Suppressor macrophage treated with lipopolysaccharide for 4 hours (primary cell): Measurements from ENCODE around the gene DHRS11.

ENCODE experiments used
- DNase-seq: peaks from one replicate; pipeline ENCODE4 v3.0.0-alpha.2; 2020

The DHRS11 gene

GRCh38 chr17:36591434-36592315 lies at the start of gene DHRS11:
DHRS11 (plus strand) TSS chr17:36591879; CDS start chr17:36592010, 131 bp downstream.
- DNase-seq = peak; percentile 83

GRCh38 chr17:36542755-36543154 lies 48.9 kb upstream of the DHRS11 start:
- DNase-seq = no peak

GRCh38 chr17:36544044-36544306 lies 47.7 kb upstream of the DHRS11 start:
- DNase-seq = peak; percentile 58

GRCh38 chr17:36544307-36545076 lies 47.2 kb upstream of the DHRS11 start, which contains the start of gene GGNBP2:
GGNBP2 (plus strand) TSS chr17:36544919; CDS start chr17:36545725, 806 bp downstream.
- peak; percentile 97 for DNase-seq

- no peak for DNase-seq
Observed at GRCh38 chr17:36545077-36545464, 46.6 kb upstream of the DHRS11 start.

- DNase-seq = peak; percentile 97
Observed at GRCh38 chr17:36545465-36546417, 45.9 kb upstream of the DHRS11 start.

- peak; percentile 23 for DNase-seq
Observed at GRCh38 chr17:36546418-36547093, 45.1 kb upstream of the DHRS11 start.

GRCh38 chr17:36547776-36548175 lies 43.9 kb upstream of the DHRS11 start:
- DNase-seq = no peak

GRCh38 chr17:36550491-36551417 lies 40.9 kb upstream of the DHRS11 start:
- peak; percentile 16 for DNase-seq

GRCh38 chr17:36553459-36553858 lies 38.2 kb upstream of the DHRS11 start:
- no peak for DNase-seq

- DNase-seq = no peak
Observed at GRCh38 chr17:36566081-36566480, 25.6 kb upstream of the DHRS11 start.

GRCh38 chr17:36575028-36575427 lies 16.7 kb upstream of the DHRS11 start:
- DNase-seq = no peak

GRCh38 chr17:36576793-36577192 lies 14.9 kb upstream of the DHRS11 start:
- no peak for DNase-seq

GRCh38 chr17:36578671-36579070 lies 13.0 kb upstream of the DHRS11 start:
- DNase-seq = no peak

- no peak for DNase-seq
Observed at GRCh38 chr17:36583787-36584186, 7.9 kb upstream of the DHRS11 start.

- DNase-seq = no peak
Observed at GRCh38 chr17:36586138-36586537, 5.5 kb upstream of the DHRS11 start.

GRCh38 chr17:36590082-36590481 lies 1.6 kb upstream of the DHRS11 start:
- peak; percentile 25 for DNase-seq

GRCh38 chr17:36592316-36592715 lies 637 bp downstream of the DHRS11 start:
- no peak for DNase-seq

- no peak for DNase-seq
Observed at GRCh38 chr17:36592716-36593321, 1.1 kb downstream of the DHRS11 start.

- DNase-seq = peak; percentile 70
Observed at GRCh38 chr17:36593656-36594316, 2.1 kb downstream of the DHRS11 start.
